Gastroesophageal sphincter (tissue), 3 donors: ENCODE results near the gene PROKR1.

Experiments
- CTCF ChIP-seq, 4 experiments: fragments of 200-600 bp in 2 of 4; fragments of 450-650 bp in 2 of 4; sonication (generic) in 1 of 4; IDR thresholded peaks; one replicate each; pipeline ENCODE4 v1.5.1; 2017 to 2019; ENCODE audit warnings: antibody characterized with exemption in 4 of 4, mild to moderate bottlenecking in 2 of 4, moderate library complexity in 2 of 4
- EP300 ChIP-seq: sonication (generic); formaldehyde crosslinking; IDR thresholded peaks from one replicate; pipeline ENCODE4 v1.6.1; 2017; ENCODE audit warnings: antibody characterized with exemption, mild to moderate bottlenecking
- POLR2A ChIP-seq, 2 donors: fragments of 450-650 bp; IDR thresholded peaks; one replicate each; pipeline ENCODE4 v1.6.1; 2017; ENCODE audit warnings: antibody characterized with exemption in 2 of 2, mild to moderate bottlenecking in 2 of 2, moderate library complexity in 1 of 2
- POLR2AphosphoS5 ChIP-seq: sonication (generic); formaldehyde crosslinking; IDR thresholded peaks from one replicate; pipeline ENCODE4 v1.6.1; 2017; ENCODE audit warnings: antibody characterized with exemption

GRCh38 chr2:68637047-68637446 lies 6.3 kb upstream of the PROKR1 start:
- TF ChIP-seq CTCF (IDR thresholded peaks at IDR 0.05) (no peak), POLR2A (IDR thresholded peaks at IDR 0.05) (no peak), EP300 (no peak), POLR2AphosphoS5 (no peak)
